Measurements from ENCODE around the gene CPSF4L. TPM values are rescaled to one million over a fixed set of nuclear protein-coding genes. Genes with fewer than 3 reads are reported as not detected.

Gene CPSF4L
- total and polyA plus RNA-seq, 8 donors: 0.20 to 0.73 (median 0.33) TPM; not detected in 2

DNA sequence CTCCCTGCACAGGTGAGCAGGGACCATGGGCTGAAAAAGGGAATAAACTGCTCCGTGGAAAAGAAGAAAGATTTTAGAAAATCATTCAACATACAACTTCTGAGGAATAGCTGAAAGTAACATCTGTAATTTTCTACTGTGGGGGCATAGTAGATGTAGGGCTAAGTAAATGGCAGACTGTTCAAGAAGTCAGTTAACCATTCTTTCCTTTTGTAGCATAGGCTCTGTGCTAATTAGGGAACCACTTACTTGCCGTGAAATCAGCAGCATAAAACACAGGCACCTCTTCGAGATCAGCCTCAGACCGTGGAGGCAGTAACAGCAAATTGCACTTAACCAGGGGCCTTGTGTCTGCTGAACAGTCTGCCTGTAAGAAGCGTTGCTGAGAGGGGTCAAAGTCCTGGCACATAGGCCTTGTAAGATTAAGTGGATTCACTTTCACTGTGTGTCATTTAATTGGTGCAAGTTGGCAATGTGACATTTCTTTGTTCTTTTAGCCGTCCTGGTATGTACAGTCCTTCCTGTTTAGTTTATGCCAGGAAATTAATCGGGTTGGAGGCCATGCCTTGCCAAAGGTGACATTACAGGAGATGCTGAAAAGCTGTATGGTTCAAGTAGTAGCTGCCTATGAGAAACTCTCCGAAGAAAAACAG, 58.4 kb downstream of the CPSF4L start:
- Histone ChIP-seq H3K27me3 (no peaks in the 10 kb centered on the region), H3K4me1 (peaks cover 0 to 13% of the 10 kb centered on the region in 2 donors), H3K27ac (peak overlapping the region in 1 of 2 donors; percentile 21), H3K4me3 (no peak overlapping the region), H3K36me3 (peaks cover 0 to 100% of the 10 kb centered on the region in 2 donors), H3K9me3 (no peaks in the 10 kb centered on the region)
- peak; percentile 31 for ATAC-seq
- DNase-seq: no peak
- intact Hi-C loops (cut with DNase I): no loop called here
- TF ChIP-seq, protein P1, sequence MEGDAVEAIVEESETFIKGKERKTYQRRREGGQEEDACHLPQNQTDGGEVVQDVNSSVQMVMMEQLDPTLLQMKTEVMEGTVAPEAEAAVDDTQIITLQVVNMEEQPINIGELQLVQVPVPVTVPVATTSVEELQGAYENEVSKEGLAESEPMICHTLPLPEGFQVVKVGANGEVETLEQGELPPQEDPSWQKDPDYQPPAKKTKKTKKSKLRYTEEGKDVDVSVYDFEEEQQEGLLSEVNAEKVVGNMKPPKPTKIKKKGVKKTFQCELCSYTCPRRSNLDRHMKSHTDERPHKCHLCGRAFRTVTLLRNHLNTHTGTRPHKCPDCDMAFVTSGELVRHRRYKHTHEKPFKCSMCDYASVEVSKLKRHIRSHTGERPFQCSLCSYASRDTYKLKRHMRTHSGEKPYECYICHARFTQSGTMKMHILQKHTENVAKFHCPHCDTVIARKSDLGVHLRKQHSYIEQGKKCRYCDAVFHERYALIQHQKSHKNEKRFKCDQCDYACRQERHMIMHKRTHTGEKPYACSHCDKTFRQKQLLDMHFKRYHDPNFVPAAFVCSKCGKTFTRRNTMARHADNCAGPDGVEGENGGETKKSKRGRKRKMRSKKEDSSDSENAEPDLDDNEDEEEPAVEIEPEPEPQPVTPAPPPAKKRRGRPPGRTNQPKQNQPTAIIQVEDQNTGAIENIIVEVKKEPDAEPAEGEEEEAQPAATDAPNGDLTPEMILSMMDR (IDR thresholded peaks at IDR 0.05): no peak

DNA sequence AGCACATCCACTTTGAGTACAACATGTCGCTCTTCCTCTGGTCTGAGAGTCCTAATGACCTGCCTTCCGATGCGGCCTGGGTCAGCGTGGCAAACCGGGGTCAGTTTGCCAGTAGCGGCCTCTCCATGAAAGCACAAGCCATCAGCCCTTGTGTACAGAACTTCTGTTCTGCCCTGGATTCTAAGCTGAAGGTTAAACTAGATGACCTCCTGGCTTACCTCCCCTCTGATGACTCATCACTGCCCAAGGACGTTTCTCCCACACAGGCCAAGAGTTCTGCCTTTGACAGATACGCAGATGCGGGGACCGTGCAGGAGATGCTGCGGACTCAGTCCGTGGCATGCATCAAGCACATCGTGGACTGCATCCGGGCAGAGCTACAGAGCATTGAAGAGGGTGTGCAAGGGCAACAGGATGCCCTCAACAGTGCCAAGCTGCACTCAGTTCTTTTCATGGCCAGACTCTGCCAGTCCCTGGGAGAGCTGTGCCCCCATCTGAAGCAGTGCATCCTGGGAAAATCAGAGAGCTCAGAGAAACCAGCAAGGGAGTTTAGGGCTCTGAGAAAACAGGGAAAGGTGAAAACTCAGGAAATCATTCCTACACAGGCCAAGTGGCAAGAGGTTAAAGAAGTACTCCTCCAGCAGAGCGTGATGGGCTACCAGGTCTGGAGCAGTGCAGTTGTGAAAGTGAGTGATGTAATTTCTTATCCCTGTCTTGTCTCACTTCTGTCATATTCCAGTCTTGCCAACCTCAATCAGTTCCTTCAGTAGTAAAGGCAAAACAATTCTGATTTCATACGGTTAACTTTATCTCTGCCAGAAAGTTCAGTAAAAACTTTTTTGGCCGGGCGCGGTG, 60.2 kb downstream of the CPSF4L start:
- no peaks in the 10 kb centered on the region for H3K9me3 ChIP-seq
- TF ChIP-seq, protein P1 (IDR thresholded peaks at IDR 0.05): no peak
- no peak for ATAC-seq
- H3K4me1 ChIP-seq: peaks cover 0 to 13% of the 10 kb centered on the region in 2 donors
- no peak overlapping the region for H3K27ac ChIP-seq
- DNase-seq: no peak
- no peaks in the 10 kb centered on the region for H3K27me3 ChIP-seq
- H3K4me3 ChIP-seq: no peak overlapping the region
- H3K36me3 ChIP-seq: peaks cover 0 to 100% of the 10 kb centered on the region in 2 donors
- intact Hi-C loops (cut with DNase I): no loop called here

DNA sequence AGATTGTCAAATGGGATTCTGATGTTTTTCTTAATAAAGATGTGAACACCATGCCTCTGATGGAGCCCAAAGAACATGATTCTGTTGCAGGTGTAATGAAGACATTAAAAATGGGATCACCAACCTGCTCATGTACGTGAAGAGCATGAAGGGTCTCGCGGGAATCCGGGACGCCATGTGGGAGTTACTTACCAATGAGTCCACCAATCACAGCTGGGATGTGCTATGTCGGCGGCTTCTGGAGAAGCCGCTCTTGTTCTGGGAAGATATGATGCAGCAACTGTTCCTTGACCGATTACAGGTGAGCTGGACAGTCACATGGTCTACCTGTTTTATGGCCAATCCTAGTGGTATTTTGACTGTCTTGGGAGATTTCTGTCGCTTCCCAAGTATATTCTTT, 61.2 kb downstream of the CPSF4L start:
- H3K36me3 ChIP-seq: peaks cover 0 to 93% of the 10 kb centered on the region in 2 donors
- TF ChIP-seq, protein P1 (IDR thresholded peaks at IDR 0.05): no peak
- no peak overlapping the region for H3K27ac ChIP-seq
- no peak for DNase-seq
- H3K4me3 ChIP-seq: no peak overlapping the region
- H3K27me3 ChIP-seq: no peaks in the 10 kb centered on the region
- ATAC-seq: no peak
- intact Hi-C loops (cut with DNase I): no loop called here
- no peaks in the 10 kb centered on the region for H3K9me3 ChIP-seq
- peaks cover 0 to 13% of the 10 kb centered on the region in 2 donors for H3K4me1 ChIP-seq

DNA sequence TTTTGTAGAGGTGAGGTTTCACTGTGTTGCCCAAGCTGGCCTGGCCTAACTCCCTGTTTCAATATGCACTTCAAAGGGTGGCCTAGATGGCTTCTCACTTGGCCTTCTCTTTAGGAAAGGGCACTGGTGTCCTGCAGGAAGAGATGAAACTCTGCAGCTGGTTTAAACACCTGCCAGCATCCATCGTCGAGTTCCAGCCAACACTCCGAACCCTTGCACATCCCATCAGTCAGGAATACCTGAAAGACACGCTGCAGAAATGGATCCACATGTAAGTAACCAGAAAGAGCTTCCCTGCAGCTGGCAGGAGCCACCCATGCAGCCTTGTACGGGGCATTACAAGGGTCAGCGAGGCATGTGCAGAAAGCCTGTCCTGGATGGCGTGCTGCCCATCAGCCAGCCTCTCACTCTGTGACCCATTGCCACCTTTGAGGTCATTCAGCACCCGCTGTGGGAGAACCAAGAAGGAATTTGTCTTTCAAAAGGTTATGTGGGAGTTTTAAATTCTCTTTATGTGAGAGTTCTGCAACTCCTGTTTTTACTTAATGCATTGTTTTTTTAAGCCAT, 61.8 kb downstream of the CPSF4L start:
- ATAC-seq: no peak
- TF ChIP-seq, protein P1 (IDR thresholded peaks at IDR 0.05): no peak
- Histone ChIP-seq H3K27ac (no peak overlapping the region), H3K4me3 (no peak overlapping the region), H3K27me3 (no peaks in the 10 kb centered on the region), H3K4me1 (peaks cover 0 to 17% of the 10 kb centered on the region in 2 donors), H3K36me3 (peaks cover 0 to 87% of the 10 kb centered on the region in 2 donors), H3K9me3 (no peaks in the 10 kb centered on the region)
- intact Hi-C loops (cut with DNase I): no loop called here
- no peak for DNase-seq

DNA sequence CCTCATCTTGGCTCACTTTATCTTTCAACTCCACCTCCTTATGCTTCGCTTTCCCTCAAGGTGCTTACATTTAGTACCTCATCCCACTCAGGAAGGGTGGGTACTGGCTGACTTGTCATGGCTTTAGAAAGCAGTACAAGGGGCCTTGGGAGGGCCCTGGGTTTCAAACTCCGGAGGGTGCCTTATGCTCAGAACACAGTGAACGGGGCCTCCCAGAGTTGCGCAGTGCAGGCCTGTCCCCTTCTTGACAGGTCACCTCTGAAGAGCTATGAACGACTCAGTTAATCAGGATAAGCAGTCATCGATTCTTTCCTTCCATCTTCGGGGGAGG, 62.8 kb downstream of the CPSF4L start:
- intact Hi-C loops (cut with DNase I): no loop called here
- no peaks in the 10 kb centered on the region for H3K9me3 ChIP-seq
- no peaks in the 10 kb centered on the region for H3K27me3 ChIP-seq
- H3K36me3 ChIP-seq: peaks cover 0 to 77% of the 10 kb centered on the region in 2 donors
- H3K27ac ChIP-seq: no peak overlapping the region
- ATAC-seq (no peak), DNase-seq (no peak)
- H3K4me3 ChIP-seq: no peak overlapping the region
- peaks cover under 1 to 25% of the 10 kb centered on the region in 2 donors for H3K4me1 ChIP-seq
- TF ChIP-seq, protein P1 (IDR thresholded peaks at IDR 0.05): no peak
